Mesenchymal stem cell (in vitro differentiated cells and primary cell): ENCODE results near the gene ZNF503.
"Not testable (repeated sequence)": the region's sequence is repeated elsewhere in the genome, so short reads cannot be mapped to it uniquely, and the experiment has no call there.

Experiments
- DNase-seq: peaks from one replicate; pipeline ENCODE4 v3.0.0-alpha.2; 2013
- H2AFZ ChIP-seq: one replicate; pipeline ENCODE4 v1.6.1; 2013; ENCODE audit warnings: low read depth, mild to moderate bottlenecking, control low read depth, inconsistent platforms, low read length, moderate library complexity
- H2AK5ac ChIP-seq: 2 replicates; pipeline ENCODE4 v1.6.1; 2013; ENCODE audit warnings: low read length, moderate library complexity, mild to moderate bottlenecking, inconsistent platforms; ENCODE audit not compliant: severe bottlenecking
- H2BK120ac ChIP-seq: one replicate; pipeline ENCODE4 v1.6.1; 2013; ENCODE audit warnings: low read depth, mild to moderate bottlenecking, inconsistent platforms, low read length, moderate library complexity
- H2BK12ac ChIP-seq, 2 experiments: one replicate each; pipeline ENCODE4 v1.6.1; 2013; ENCODE audit warnings: inconsistent platforms in 2 of 2, low read length in 2 of 2, mild to moderate bottlenecking in 2 of 2, moderate library complexity in 2 of 2, control low read depth in 1 of 2
- H2BK15ac ChIP-seq: one replicate; pipeline ENCODE4 v1.6.1; 2013; ENCODE audit warnings: mild to moderate bottlenecking, low read depth, inconsistent platforms; ENCODE audit not compliant: poor library complexity, severe bottlenecking
- H2BK5ac ChIP-seq: 2 replicates; pipeline ENCODE4 v1.6.1; 2013; ENCODE audit warnings: low read depth, mild to moderate bottlenecking, low read length, control low read depth, inconsistent platforms; ENCODE audit not compliant: poor library complexity, severe bottlenecking
- H3K14ac ChIP-seq, 2 experiments: one replicate each; pipeline ENCODE4 v1.6.1; 2013; ENCODE audit warnings: inconsistent platforms in 2 of 2, low read length in 2 of 2, control low read depth in 1 of 2, mild to moderate bottlenecking in 1 of 2, moderate library complexity in 1 of 2
- H3K18ac ChIP-seq, 2 experiments: one replicate each; pipeline ENCODE4 v1.6.1; 2013; ENCODE audit warnings: inconsistent platforms in 2 of 2, low read length in 2 of 2, control low read depth in 1 of 2, low read depth in 1 of 2, mild to moderate bottlenecking in 1 of 2
- H3K23ac ChIP-seq, 2 experiments: one replicate each; pipeline ENCODE4 v1.6.1; 2013; ENCODE audit warnings: inconsistent platforms in 2 of 2, low read length in 2 of 2, mild to moderate bottlenecking in 2 of 2, moderate library complexity in 2 of 2, control low read depth in 1 of 2
- H3K27ac ChIP-seq: 2 replicates; pipeline ENCODE4 v1.5.1; 2013; ENCODE audit warnings: mild to moderate bottlenecking, moderate library complexity, low read length, control low read depth, inconsistent platforms; ENCODE audit not compliant: poor library complexity, severe bottlenecking
- H3K27me3 ChIP-seq, 2 experiments: 2 replicates each; pipeline versions ENCODE4 v1.6.1 to v1.7.0; 2013; ENCODE audit warnings: low read length in 2 of 2, mild to moderate bottlenecking in 2 of 2, moderate library complexity in 2 of 2, control low read depth in 1 of 2, inconsistent platforms in 1 of 2; ENCODE audit not compliant: control insufficient read depth in 1 of 2, insufficient read depth in 1 of 2
- H3K36me3 ChIP-seq, 2 experiments: 2 replicates each; pipeline versions ENCODE4 v1.6.1 to v1.7.0; 2013; ENCODE audit warnings: low read length in 2 of 2, control low read depth in 1 of 2, inconsistent platforms in 1 of 2, low read depth in 1 of 2, mild to moderate bottlenecking in 1 of 2; ENCODE audit not compliant: insufficient read depth in 2 of 2, control insufficient read depth in 1 of 2
- H3K4ac ChIP-seq, 2 experiments: one replicate each; pipeline ENCODE4 v1.6.1; 2013; ENCODE audit warnings: inconsistent platforms in 2 of 2, low read length in 2 of 2, mild to moderate bottlenecking in 2 of 2, moderate library complexity in 2 of 2, control low read depth in 1 of 2, low read depth in 1 of 2
- H3K4me1 ChIP-seq: 2 replicates; pipeline ENCODE4 v1.6.1; 2013; ENCODE audit warnings: low read depth, low read length, control low read depth; ENCODE audit not compliant: control insufficient read depth, insufficient read depth
- H3K4me2 ChIP-seq: 2 replicates; pipeline ENCODE4 v1.6.1; 2013; ENCODE audit warnings: low read length, mild to moderate bottlenecking, inconsistent platforms; ENCODE audit not compliant: poor library complexity, severe bottlenecking
- H3K4me3 ChIP-seq, 2 experiments: 2 replicates each; pipeline versions ENCODE4 v1.5.1 to v1.7.0; 2013; ENCODE audit warnings: low read length in 2 of 2, mild to moderate bottlenecking in 2 of 2, control low read depth in 1 of 2, low read depth in 1 of 2; ENCODE audit not compliant: insufficient read depth in 1 of 2
- H3K79me1 ChIP-seq: replicated peaks from 2 replicates; pipeline ENCODE4 v1.6.1; 2013; ENCODE audit warnings: mild to moderate bottlenecking, control low read depth, low read length, inconsistent platforms; ENCODE audit not compliant: poor library complexity, severe bottlenecking
- H3K9ac ChIP-seq: 2 replicates; pipeline ENCODE4 v1.7.0; 2013; ENCODE audit warnings: mild to moderate bottlenecking, low read length, moderate library complexity
- H3K9me3 ChIP-seq: 2 replicates; pipeline ENCODE4 v1.7.0; 2013; ENCODE audit warnings: mild to moderate bottlenecking, low read length; ENCODE audit not compliant: control insufficient read depth
- H4K8ac ChIP-seq: one replicate; pipeline ENCODE4 v1.6.1; 2013; ENCODE audit warnings: inconsistent platforms, mild to moderate bottlenecking, low read length, moderate library complexity
- H4K91ac ChIP-seq: one replicate; pipeline ENCODE4 v1.6.1; 2013; ENCODE audit warnings: mild to moderate bottlenecking, low read length, inconsistent platforms
- WGBS: methylation state at CpG from one replicate; pipeline ENCODE4 v1.1.7; 2013; ENCODE audit warnings: mixed read lengths; 5-methylcytosine and 5-hydroxymethylcytosine counted together

The ZNF503 gene

GRCh38 chr10:75363431-75363830 lies 38.1 kb downstream of the ZNF503 start:
- H3K36me3 ChIP-seq, result no peaks in the 10 kb centered on the region
- no peak overlapping the region for H3K4me2 ChIP-seq
- H3K27ac ChIP-seq, result no peak overlapping the region
- no peaks in the 10 kb centered on the region for H3K9me3 ChIP-seq
- WGBS, result 75% methylated on average over 4 of the region's 4 CpGs
- H3K79me1 ChIP-seq, result no peaks in the 10 kb centered on the region
- H3K18ac ChIP-seq, result no peak overlapping the region
- H3K4ac ChIP-seq, result no peak overlapping the region
- no peak overlapping the region for H2BK15ac ChIP-seq
- H2BK12ac ChIP-seq, result no peak overlapping the region
- no peak overlapping the region for H3K9ac ChIP-seq
- no peak overlapping the region for H3K23ac ChIP-seq
- H4K8ac ChIP-seq, result no peak overlapping the region
- DNase-seq, result no peak
- peaks cover 11% of the 10 kb centered on the region for H3K4me1 ChIP-seq
- no peak overlapping the region for H2BK120ac ChIP-seq
- no peak overlapping the region for H3K4me3 ChIP-seq
- H2AFZ ChIP-seq, result no peak overlapping the region
- peaks cover 0 to 16% of the 10 kb centered on the region in 2 experiments for H3K27me3 ChIP-seq
- H4K91ac ChIP-seq, result no peak overlapping the region
- H2BK5ac ChIP-seq, result no peak overlapping the region
- no peak overlapping the region for H3K14ac ChIP-seq
- H2AK5ac ChIP-seq, result no peak overlapping the region

- H3K4me3 ChIP-seq, result peak overlapping the region in 1 of 2 experiments; percentile 51
- not testable (repeated sequence) for H2BK120ac ChIP-seq, H3K18ac ChIP-seq, H2AFZ ChIP-seq, H3K4me2 ChIP-seq, DNase-seq, H3K4ac ChIP-seq, H3K9me3 ChIP-seq, H2BK15ac ChIP-seq, H3K79me1 ChIP-seq, H3K36me3 ChIP-seq, H3K23ac ChIP-seq, H2BK5ac ChIP-seq, H4K91ac ChIP-seq, H3K14ac ChIP-seq, H4K8ac ChIP-seq
- peaks cover 12% of the 10 kb centered on the region for H3K4me1 ChIP-seq
- H3K27me3 ChIP-seq, result peaks cover 0 to 16% of the 10 kb centered on the region in 2 experiments
- H3K27ac ChIP-seq, result peak overlapping the region; percentile 81
- H2BK12ac ChIP-seq, result peak overlapping the region in 1 of 2 experiments; percentile 26
- 75% methylated on average over 2 of the region's 8 CpGs for WGBS
- H3K9ac ChIP-seq, result peak overlapping the region; percentile 37
- peak overlapping the region; percentile 84 for H2AK5ac ChIP-seq
Measured at GRCh38 chr10:75359876-75360275, 41.7 kb downstream of the ZNF503 start.

GRCh38 chr10:75358835-75359421 lies 42.6 kb downstream of the ZNF503 start:
- Histone ChIP-seq H3K4ac (no peak overlapping the region), H3K36me3 (no peaks in the 10 kb centered on the region), H3K23ac (no peak overlapping the region), H3K9me3 (peaks cover 10% of the 10 kb centered on the region), H2AFZ (no peak overlapping the region), H2BK5ac (peak overlapping the region; percentile 54), H2AK5ac (peak overlapping the region; percentile 96), H2BK12ac (no peak overlapping the region), H2BK15ac (no peak overlapping the region), H3K4me3 (no peak overlapping the region), H3K27me3 (peaks cover 3 to 16% of the 10 kb centered on the region in 2 experiments), H3K9ac (peak overlapping the region; percentile 37), H3K4me2 (no peak overlapping the region), H3K27ac (peak overlapping the region; percentile 81), H4K91ac (no peak overlapping the region), H3K18ac (no peak overlapping the region), H2BK120ac (no peak overlapping the region), H3K14ac (no peak overlapping the region), H3K79me1 (no peaks in the 10 kb centered on the region), H3K4me1 (peaks cover 12% of the 10 kb centered on the region), H4K8ac (no peak overlapping the region)
- peak; percentile 70 for DNase-seq
- 49% methylated on average over 6 of the region's 6 CpGs for WGBS

GRCh38 chr10:75358132-75358531 lies 43.4 kb downstream of the ZNF503 start:
- H3K23ac ChIP-seq, result no peak overlapping the region
- H3K4me1 ChIP-seq, result peaks cover 12% of the 10 kb centered on the region
- peak overlapping the region; percentile 56 for H3K27ac ChIP-seq
- no peak overlapping the region for H3K9ac ChIP-seq
- no peak overlapping the region for H4K91ac ChIP-seq
- peaks cover 10% of the 10 kb centered on the region for H3K9me3 ChIP-seq
- H3K18ac ChIP-seq, result no peak overlapping the region
- H2BK12ac ChIP-seq, result no peak overlapping the region
- no peak overlapping the region for H3K4ac ChIP-seq
- no peak overlapping the region for H3K14ac ChIP-seq
- no peak overlapping the region for H2BK15ac ChIP-seq
- peaks cover 10% of the 10 kb centered on the region in 2 experiments for H3K27me3 ChIP-seq
- H3K36me3 ChIP-seq, result no peaks in the 10 kb centered on the region
- H2BK5ac ChIP-seq, result no peak overlapping the region
- H2AFZ ChIP-seq, result no peak overlapping the region
- DNase-seq, result no peak
- no peak overlapping the region for H3K4me3 ChIP-seq
- H2BK120ac ChIP-seq, result no peak overlapping the region
- no peaks in the 10 kb centered on the region for H3K79me1 ChIP-seq
- H4K8ac ChIP-seq, result no peak overlapping the region
- peak overlapping the region; percentile 96 for H2AK5ac ChIP-seq
- WGBS, result 96% methylated on average over 3 of the region's 5 CpGs
- H3K4me2 ChIP-seq, result no peak overlapping the region
